MM.1S (cell line): Measurements from ENCODE around the gene BOC.

Experiments
- DNase-seq: peaks from one replicate; pipeline ENCODE4 v3.0.0-alpha.2; 2015
- H2AFZ ChIP-seq: fragments of 300-600 bp; sonication (generic); 2 replicates; pipeline ENCODE4 v1.6.0; 2016; ENCODE audit warnings: antibody characterized with exemption, low read length
- H3F3A ChIP-seq: fragments of 300-600 bp; sonication (generic); 2 replicates; pipeline ENCODE4 v1.6.1; 2016; ENCODE audit warnings: mild to moderate bottlenecking, antibody characterized with exemption, low read length, moderate library complexity, mixed read lengths; ENCODE audit not compliant: insufficient read depth
- H3K27ac ChIP-seq: fragments of 300-600 bp; sonication (generic); 2 replicates; pipeline ENCODE4 v1.5.1; 2016; ENCODE audit warnings: mild to moderate bottlenecking, low read length
- H3K27me3 ChIP-seq: fragments of 300-600 bp; sonication (generic); replicated peaks from 2 replicates; pipeline ENCODE4 v1.6.0; 2016; ENCODE audit warnings: low read length; ENCODE audit not compliant: insufficient read depth
- H3K36me3 ChIP-seq: fragments of 300-600 bp; sonication (generic); replicated peaks from 2 replicates; pipeline ENCODE4 v1.6.1; 2016; ENCODE audit warnings: mild to moderate bottlenecking, low read length, mixed read lengths; ENCODE audit not compliant: insufficient read depth
- H3K4me1 ChIP-seq: fragments of 300-600 bp; sonication (generic); 2 replicates; pipeline ENCODE4 v1.6.1; 2016; ENCODE audit warnings: low read length, mixed read lengths
- H3K4me2 ChIP-seq: fragments of 300-600 bp; sonication (generic); 2 replicates; pipeline ENCODE4 v1.6.0; 2016; ENCODE audit warnings: low read depth, low read length
- H3K4me3 ChIP-seq: fragments of 300-600 bp; sonication (generic); 2 replicates; pipeline ENCODE4 v1.5.1; 2016; ENCODE audit warnings: low read length, mixed read lengths
- H3K79me2 ChIP-seq: fragments of 300-600 bp; sonication (generic); 2 replicates; pipeline ENCODE4 v1.6.1; 2016; ENCODE audit warnings: mixed run types, low read length, mixed read lengths
- H3K9ac ChIP-seq: fragments of 300-600 bp; sonication (generic); 2 replicates; pipeline ENCODE4 v1.6.1; 2016; ENCODE audit warnings: low read length, mixed read lengths
- H3K9me2 ChIP-seq: fragments of 300-600 bp; sonication (generic); replicated peaks from 2 replicates; pipeline ENCODE4 v1.6.1; 2016; ENCODE audit warnings: mild to moderate bottlenecking, low read length, mixed read lengths; ENCODE audit not compliant: insufficient read depth
- H3K9me3 ChIP-seq: fragments of 300-600 bp; sonication (generic); replicated peaks from 2 replicates; pipeline ENCODE4 v1.6.1; 2016; ENCODE audit warnings: mild to moderate bottlenecking, low read length, mixed read lengths; ENCODE audit not compliant: insufficient read depth
- H4K20me1 ChIP-seq: fragments of 300-600 bp; sonication (generic); 2 replicates; pipeline ENCODE4 v1.6.1; 2016; ENCODE audit warnings: mild to moderate bottlenecking, low read length, moderate library complexity, mixed read lengths; ENCODE audit not compliant: insufficient read depth
- CTCF ChIP-seq: fragments of 300-600 bp; sonication (generic); IDR thresholded peaks from 2 replicates; pipeline ENCODE4 v1.5.1; 2016; ENCODE audit warnings: antibody characterized with exemption, low read length, mixed read lengths
- EZH2 ChIP-seq: fragments of 300-600 bp; sonication (generic); optimal IDR thresholded peaks from 2 replicates; pipeline ENCODE3; 2017; ENCODE audit warnings: low read depth, mild to moderate bottlenecking, antibody characterized with exemption, low read length, mixed read lengths
- EZH2phosphoT487 ChIP-seq: fragments of 300-600 bp; sonication (generic); IDR thresholded peaks from 2 replicates; pipeline ENCODE4 v1.6.1; 2018; ENCODE audit warnings: antibody characterized with exemption, low read length

Gene BOC

GRCh38 chr3:113185194-113185835 lies 26.0 kb upstream of the BOC start:
- Histone ChIP-seq H3K79me2 (no peaks in the 10 kb centered on the region), H3K9me3 (no peaks in the 10 kb centered on the region), H3K4me3 (no peak overlapping the region), H3K9ac (no peak overlapping the region), H3K27ac (no peak overlapping the region), H3K9me2 (no peaks in the 10 kb centered on the region), H3K4me1 (no peaks in the 10 kb centered on the region), H3K36me3 (no peaks in the 10 kb centered on the region), H3F3A (no peaks in the 10 kb centered on the region), H2AFZ (no peak overlapping the region), H3K4me2 (no peak overlapping the region), H4K20me1 (no peaks in the 10 kb centered on the region), H3K27me3 (no peaks in the 10 kb centered on the region)
- TF ChIP-seq EZH2phosphoT487, result no peak
- no peak for TF ChIP-seq CTCF
- no peak for TF ChIP-seq EZH2
- DNase-seq, result no peak

GRCh38 chr3:113186566-113186965 lies 24.8 kb upstream of the BOC start:
- H4K20me1 ChIP-seq, result no peaks in the 10 kb centered on the region
- no peak overlapping the region for H3K27ac ChIP-seq
- no peaks in the 10 kb centered on the region for H3K36me3 ChIP-seq
- H3K9me2 ChIP-seq, result no peaks in the 10 kb centered on the region
- TF ChIP-seq CTCF, result no peak
- TF ChIP-seq EZH2phosphoT487, result no peak
- no peak for TF ChIP-seq EZH2
- no peak overlapping the region for H3K4me2 ChIP-seq
- no peaks in the 10 kb centered on the region for H3K9me3 ChIP-seq
- no peak overlapping the region for H2AFZ ChIP-seq
- no peaks in the 10 kb centered on the region for H3K4me1 ChIP-seq
- no peaks in the 10 kb centered on the region for H3F3A ChIP-seq
- H3K9ac ChIP-seq, result no peak overlapping the region
- no peaks in the 10 kb centered on the region for H3K79me2 ChIP-seq
- no peak overlapping the region for H3K4me3 ChIP-seq
- no peak for DNase-seq
- H3K27me3 ChIP-seq, result no peaks in the 10 kb centered on the region

- DNase-seq, result no peak
- Histone ChIP-seq H3K36me3 (no peaks in the 10 kb centered on the region), H3K9ac (no peak overlapping the region), H3F3A (no peaks in the 10 kb centered on the region), H3K9me2 (no peaks in the 10 kb centered on the region), H3K9me3 (no peaks in the 10 kb centered on the region), H3K4me3 (no peak overlapping the region), H2AFZ (no peak overlapping the region), H3K4me2 (no peak overlapping the region), H3K79me2 (no peaks in the 10 kb centered on the region), H3K4me1 (no peaks in the 10 kb centered on the region), H3K27ac (no peak overlapping the region), H4K20me1 (no peaks in the 10 kb centered on the region), H3K27me3 (no peaks in the 10 kb centered on the region)
- TF ChIP-seq EZH2phosphoT487 (no peak), EZH2 (no peak), CTCF (no peak)
Observed at GRCh38 chr3:113193288-113193687, 18.1 kb upstream of the BOC start.
